Right forelimb (tissue), 1 donor: ENCODE data around the gene SOX4.
"Not testable (repeated sequence)": the region's sequence is repeated elsewhere in the genome, so short reads cannot be mapped to it uniquely, and the experiment has no call there.

Experiments
- DNase-seq: peaks from one replicate; pipeline ENCODE4 v3.0.0-alpha.2; 2018

The SOX4 gene

DNA sequence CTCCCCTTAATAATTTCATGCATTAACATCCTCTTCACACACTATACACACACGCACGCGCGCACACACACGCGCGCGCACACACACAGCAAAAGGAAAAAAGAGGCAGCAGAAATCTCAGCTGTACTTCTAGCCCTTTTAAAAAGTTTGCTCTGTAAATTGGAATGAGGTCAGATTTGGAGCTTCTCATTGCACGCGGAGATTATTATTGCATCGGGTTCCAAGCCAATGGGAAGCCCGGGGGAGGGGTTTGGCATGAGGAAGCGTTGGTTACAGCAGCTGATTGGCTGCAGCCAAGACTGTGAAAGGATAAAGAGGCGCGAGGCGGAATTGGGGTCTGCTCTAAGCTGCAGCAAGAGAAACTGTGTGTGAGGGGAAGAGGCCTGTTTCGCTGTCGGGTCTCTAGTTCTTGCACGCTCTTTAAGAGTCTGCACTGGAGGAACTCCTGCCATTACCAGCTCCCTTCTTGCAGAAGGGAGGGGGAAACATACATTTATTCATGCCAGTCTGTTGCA, at the start of gene SOX4:
Gene SOX4, plus strand, starts transcription at position 340 of the 515 bp plus-strand sequence. CDS start 784 bp downstream, outside the sequence.
- DNase-seq, result peak; percentile 99

DNA sequence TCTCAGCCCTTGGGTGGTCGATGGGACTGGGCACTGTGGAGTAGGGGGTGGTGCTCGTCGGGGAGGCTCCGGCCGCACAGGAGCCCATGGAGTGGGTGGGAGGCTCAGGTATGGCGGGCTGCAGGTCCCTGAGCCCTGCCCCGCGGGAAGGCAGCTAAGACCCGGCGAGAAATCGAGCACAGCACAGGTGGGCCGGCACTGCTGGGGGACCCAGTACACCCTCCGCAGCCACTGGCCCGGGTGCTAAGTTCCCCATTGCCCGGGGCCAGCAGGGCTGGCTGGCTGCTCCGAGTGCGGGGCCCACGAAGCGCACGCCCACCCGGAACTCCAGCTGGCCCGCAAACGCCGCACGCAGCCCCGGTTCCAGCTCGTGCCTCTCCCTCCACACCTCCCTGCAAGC, 41.3 kb upstream of the SOX4 start:
- not testable (repeated sequence) for DNase-seq

DNA sequence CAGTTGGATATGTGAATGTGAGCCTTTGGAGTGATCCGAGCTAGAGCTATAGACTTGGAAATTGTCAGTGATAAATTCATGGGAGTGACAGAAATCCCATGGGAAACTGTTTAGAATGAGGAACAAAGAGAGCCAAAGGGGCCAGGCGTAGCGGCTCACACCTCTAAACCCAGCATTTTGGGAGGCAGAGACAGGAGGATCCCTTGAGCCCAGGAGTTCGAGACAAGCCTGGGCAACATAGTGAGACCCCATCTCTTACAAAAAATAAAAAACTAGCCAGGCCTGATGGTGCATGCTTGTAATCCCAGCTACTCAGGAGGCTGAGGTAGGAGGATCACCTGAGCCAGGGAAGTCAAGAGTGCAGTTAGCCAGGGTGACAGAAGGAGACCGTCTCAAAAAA, 39.3 kb upstream of the SOX4 start:
- DNase-seq, result no peak

DNA sequence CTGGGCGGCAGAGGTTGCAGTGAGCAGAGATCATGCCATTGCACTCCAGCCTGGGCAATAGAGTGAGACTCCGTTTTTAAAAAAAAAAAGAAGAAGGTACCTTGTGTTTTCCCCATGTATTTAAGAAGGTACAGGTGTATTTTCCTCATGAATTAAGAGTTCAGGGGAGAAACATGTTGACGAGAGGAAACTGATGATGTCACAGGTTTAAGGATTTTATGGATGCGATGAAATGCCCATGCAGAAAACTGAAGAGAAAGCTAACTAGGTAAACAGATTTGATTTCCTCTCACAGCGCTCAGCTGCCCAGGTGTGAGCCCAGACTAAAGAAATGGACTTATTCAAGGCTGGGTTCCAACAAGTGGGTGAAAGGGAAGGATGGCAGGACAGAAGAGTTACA, 38.4 kb upstream of the SOX4 start:
- no peak for DNase-seq

DNA sequence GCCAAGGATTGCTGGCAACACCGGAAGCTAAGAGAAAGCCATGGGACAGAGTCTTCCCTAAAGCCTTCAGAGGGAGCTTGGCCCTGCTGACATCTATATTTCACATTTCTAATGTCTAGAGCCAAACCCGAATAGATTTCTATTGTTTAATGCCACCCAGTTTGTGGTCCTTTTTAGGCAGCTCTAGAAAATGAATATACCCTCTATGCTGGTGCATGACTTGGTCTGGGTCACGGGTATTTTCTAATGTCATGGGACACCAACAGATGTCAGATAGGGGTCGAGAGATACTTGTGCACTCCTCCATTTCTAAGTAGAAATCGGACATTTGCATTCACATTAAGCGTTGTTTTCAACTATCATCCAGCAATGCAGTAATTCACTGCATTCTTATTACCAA, 37.0 kb upstream of the SOX4 start:
- no peak for DNase-seq

- no peak for DNase-seq
Observed at GRCh38 chr6:21556968-21557721, 36.4 kb upstream of the SOX4 start.

DNA sequence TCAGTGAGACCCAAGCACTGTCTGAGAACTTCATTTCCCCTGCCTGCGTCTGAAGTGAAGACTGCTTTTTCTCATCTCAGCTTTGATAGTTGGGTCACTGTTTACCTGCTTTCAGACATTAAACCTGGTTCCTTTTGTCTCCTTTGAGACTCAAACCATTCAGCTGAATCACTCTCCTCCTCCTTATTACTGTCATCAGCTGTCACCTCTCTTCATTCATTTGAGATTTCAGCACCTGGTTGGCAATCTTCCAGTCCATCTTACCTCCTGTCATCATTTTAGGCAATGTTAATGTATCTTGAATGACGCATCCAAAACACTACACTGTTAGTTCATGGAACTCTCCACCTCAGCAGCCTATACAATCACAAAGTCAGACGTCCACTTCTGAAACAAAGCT, 34.3 kb upstream of the SOX4 start:
- DNase-seq, result no peak

DNA sequence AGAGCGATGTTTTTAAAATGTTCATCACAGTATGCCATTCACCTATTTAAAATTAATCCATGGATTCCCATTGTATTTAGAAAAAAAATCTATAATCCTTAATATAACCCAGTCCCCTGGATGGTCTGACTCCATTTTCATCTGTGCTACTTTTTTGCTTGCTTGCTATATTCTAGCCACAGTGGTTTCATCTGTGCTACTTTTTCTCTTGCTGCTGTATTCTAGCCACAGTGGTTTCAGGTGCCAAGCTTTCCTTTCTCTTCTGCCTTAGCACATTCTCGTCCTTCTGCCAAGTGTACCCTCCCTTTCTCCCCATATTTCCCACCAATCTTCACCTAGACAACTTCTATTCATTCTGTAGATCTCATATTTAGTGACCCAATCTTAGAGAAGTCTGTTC, 33.3 kb upstream of the SOX4 start:
- no peak for DNase-seq

DNA sequence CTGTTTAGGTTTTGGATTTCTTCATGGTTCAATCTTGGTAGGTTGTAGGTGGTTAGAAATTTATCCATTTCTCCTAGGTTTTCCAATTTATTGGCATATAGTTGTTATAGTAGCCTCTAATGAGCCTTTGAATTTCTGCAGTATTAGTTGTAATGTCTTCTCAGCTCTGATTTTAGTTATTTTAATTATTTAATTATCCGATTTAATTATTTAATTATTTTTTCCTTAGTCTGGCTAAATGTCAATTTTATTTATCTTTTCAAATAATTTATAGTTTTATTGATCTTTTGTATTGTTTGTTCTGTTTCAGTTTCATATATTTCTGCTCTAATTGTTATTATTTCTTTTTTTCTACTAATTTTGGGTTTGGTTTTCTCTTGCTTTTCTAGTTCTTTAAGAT, 28.1 kb upstream of the SOX4 start:
- no peak for DNase-seq

DNA sequence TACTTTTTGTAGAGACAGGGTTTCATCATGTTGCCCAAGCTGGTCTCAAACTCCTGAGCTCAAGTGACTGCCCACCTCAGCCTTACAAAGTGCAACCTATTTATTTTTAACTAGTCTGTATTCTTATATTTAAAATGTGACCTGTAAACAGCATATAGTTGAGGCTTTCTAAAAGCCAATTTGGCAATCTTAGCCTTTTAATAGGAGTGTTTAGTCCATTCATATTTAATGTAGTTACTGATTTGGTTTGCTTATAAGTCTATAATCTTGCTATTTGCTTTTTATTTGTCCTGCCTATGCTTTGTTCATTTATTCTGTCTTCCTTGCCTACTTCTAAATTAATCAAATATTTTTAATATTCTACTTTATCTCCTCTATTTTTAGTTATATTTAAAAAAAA, 15.0 kb upstream of the SOX4 start:
- DNase-seq, result no peak

GRCh38 chr6:21582651-21583050, 10.9 kb upstream of the SOX4 start:
- no peak for DNase-seq

- DNase-seq, result no peak
Observed at GRCh38 chr6:21586300-21586699, 7.3 kb upstream of the SOX4 start.

- DNase-seq, result no peak
Observed at GRCh38 chr6:21586740-21587178, 6.8 kb upstream of the SOX4 start.

DNA sequence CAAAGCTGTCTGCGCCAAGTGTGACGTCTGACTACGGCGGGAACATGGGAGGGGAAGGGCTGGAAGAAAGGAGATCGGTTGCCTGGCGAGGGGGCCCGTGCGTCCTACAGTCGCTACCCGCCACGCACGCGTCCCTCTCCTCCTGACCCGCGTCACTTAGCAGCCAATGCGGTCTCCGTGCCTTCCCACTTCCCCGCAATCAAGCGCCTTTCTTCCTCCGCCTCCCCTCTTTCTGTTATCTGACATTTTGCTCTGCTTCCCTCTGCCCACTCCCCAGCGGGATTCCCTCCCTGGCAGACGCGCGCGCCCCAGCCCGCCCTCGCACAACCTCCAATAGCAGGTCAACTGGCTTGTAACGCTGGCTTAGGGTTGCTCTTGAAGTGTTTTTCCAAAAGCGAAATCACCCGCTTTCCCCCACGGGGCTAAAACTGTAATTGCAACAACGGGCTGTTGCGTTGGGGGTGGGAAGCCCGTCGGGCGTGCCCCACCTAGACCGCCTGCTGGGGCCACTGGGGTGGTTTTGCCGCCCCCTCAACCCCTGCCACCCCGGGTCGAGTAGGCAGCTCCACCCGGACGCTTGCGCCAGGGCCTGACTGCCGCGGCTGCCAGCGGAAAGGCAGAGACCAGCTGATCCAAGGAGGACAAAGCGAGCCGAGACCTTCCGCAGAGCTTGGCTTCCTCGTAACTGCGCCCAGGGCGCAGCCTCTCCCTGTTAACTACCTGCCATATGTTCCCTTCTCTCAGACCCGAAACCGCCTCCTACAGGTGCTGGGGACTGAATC, 6.2 kb upstream of the SOX4 start:
- DNase-seq, result peak; percentile 84

DNA sequence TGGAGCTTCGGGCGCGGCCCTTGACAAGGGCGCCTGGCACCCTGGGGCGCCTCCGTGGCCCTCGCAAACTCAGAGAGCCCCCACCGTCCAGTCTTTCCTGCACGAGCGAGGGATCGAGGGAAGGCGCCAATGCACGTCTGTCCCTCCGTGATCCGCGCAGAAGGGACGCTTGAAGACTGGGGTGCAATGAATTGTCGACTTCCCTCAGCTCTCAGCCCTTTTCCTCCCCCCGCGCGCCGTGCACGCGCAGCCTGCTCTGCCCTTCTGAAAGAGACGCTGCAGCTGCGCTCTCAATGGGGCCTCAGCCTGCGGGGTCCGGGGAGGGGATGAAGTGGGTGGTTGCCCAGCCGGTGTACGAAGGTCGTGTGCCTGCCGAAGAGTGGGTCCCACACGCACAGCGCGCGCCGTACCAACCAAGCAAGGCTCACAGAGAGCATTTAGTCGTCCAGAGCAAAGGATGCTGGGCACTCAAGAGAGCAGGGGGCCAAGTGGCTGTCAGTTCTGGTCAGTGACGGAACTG, 5.5 kb upstream of the SOX4 start:
- no peak for DNase-seq

GRCh38 chr6:21588481-21589351, 4.8 kb upstream of the SOX4 start:
- DNase-seq, result peak; percentile 88

- peak; percentile 96 for DNase-seq
Observed at GRCh38 chr6:21589352-21590345, 3.9 kb upstream of the SOX4 start.

- DNase-seq, result no peak
Observed at GRCh38 chr6:21590346-21590745, 3.2 kb upstream of the SOX4 start.

- DNase-seq, result no peak
Observed at GRCh38 chr6:21591446-21591845, 2.1 kb upstream of the SOX4 start.

GRCh38 chr6:21592953-21593352, 598 bp upstream of the SOX4 start:
- no peak for DNase-seq

GRCh38 chr6:21593927-21594415, 420 bp downstream of the SOX4 start:
- peak; percentile 73 for DNase-seq
